Right cardiac atrium (tissue), 5 donors: ENCODE measurements around the gene GORASP1. TPM values are rescaled to one million over a fixed set of nuclear protein-coding genes. Genes with fewer than 3 reads are reported as not detected.

ENCODE experiments used
- ATAC-seq, 2 donors: fragments of 200-7000 bp; cut with Tn5 transposase; one replicate each; pipeline versions ENCODE4 v1.8.0 to v1.9.1; 2020; ENCODE audit warnings: moderate library complexity in 2 of 2, mild to moderate bottlenecking in 1 of 2
- DNase-seq, 3 donors: peaks; one replicate each; pipeline ENCODE4 v3.0.0-alpha.2; 2020
- H3K27ac ChIP-seq: one replicate; pipeline ENCODE4 v1.5.1; 2013; ENCODE audit warnings: mild to moderate bottlenecking, low read length, control low read depth, moderate library complexity
- H3K27me3 ChIP-seq: one replicate; pipeline ENCODE4 v1.6.1; 2013; ENCODE audit not compliant: control insufficient read depth, insufficient read depth
- H3K4me1 ChIP-seq: one replicate; pipeline ENCODE4 v1.6.1; 2013; ENCODE audit warnings: low read length; ENCODE audit not compliant: control insufficient read depth, insufficient read depth
- H3K4me3 ChIP-seq: one replicate; pipeline ENCODE4 v1.5.1; 2013; ENCODE audit warnings: low read length, control low read depth
- H3K9me3 ChIP-seq: one replicate; pipeline ENCODE4 v1.6.1; 2013; ENCODE audit warnings: low read length; ENCODE audit not compliant: control insufficient read depth
- WGBS: extraction: QIAGEN DNeasy Blood & Tissue Kit; methylation state at CpG from one replicate; pipeline ENCODE4 v1.1.7; 2013; 5-methylcytosine and 5-hydroxymethylcytosine counted together
- intact Hi-C, 4 donors: fragments of 100-400 bp; cut with DNase I; formaldehyde crosslinking; loops; one replicate each; pipeline versions ENCODE4 v1.11.0 to v1.14.0; 2022 to 2023
- polyA plus RNA-seq: library from polyadenylated mRNA; stranded (reverse); fragments of 200-250 nt; gene quantifications from one replicate; pipeline ENCODE4 v1.2.3, GENCODE V29; 2013
- total RNA-seq, 4 donors: library from RNA; stranded (reverse); fragmentation: NEBNext Ultra II Directional; extraction: Animal tissue kit (Norgen Biotek cat#: 25700); gene quantifications; one replicate each; pipeline ENCODE4 v1.2.1, GENCODE V29; 2021
- donor health status: healthy with polysubstance abuse.
- donor health status: DM: no; HTN: yes; CAD: no.
- donor health status: DM: no; HTN: no; CAD: no.
- donor health status: DM: no; HTN: yes; CAD: no; lungs with severe emphysema.
- donor health status: DM: yes; HTN: yes; CAD: no.

The GORASP1 gene
- total and polyA plus RNA-seq, 5 donors, result 26.3 to 53.4 (median 46.4) TPM

DNA sequence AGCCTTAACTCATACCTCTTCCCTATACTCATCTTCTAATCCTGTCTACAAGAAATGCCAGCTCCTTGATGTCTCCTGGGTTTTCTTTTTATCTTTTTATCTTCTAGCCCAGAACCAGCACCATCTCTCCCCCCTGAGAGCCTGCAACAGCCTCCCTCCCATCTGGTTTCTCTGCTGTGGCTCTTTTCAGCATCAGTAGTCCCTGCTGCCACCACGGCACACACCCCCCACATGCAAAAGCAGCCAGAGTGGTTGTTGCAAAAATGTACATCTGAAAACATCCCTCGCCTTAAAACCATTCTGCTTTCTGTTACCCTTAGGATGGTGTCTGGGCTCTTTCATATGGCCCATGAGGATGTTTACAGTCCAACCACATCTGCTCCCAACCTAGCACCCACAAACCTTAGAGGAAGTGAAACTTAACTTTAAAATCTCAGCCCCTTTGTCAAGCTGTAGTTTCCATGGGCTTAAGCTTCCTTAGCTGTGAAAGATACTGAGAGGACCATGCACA, 828 bp upstream of the GORASP1 start:
- Histone ChIP-seq H3K27ac (no peak overlapping the region), H3K27me3 (no peaks in the 10 kb centered on the region), H3K9me3 (no peaks in the 10 kb centered on the region), H3K4me1 (peaks cover 20% of the 10 kb centered on the region), H3K4me3 (peak overlapping the region; percentile 69)
- 53% methylated on average over 2 of the region's 2 CpGs for WGBS
- DNase-seq, result no peak
- ATAC-seq, result no peak
- intact Hi-C loops, result no loop called here

DNA sequence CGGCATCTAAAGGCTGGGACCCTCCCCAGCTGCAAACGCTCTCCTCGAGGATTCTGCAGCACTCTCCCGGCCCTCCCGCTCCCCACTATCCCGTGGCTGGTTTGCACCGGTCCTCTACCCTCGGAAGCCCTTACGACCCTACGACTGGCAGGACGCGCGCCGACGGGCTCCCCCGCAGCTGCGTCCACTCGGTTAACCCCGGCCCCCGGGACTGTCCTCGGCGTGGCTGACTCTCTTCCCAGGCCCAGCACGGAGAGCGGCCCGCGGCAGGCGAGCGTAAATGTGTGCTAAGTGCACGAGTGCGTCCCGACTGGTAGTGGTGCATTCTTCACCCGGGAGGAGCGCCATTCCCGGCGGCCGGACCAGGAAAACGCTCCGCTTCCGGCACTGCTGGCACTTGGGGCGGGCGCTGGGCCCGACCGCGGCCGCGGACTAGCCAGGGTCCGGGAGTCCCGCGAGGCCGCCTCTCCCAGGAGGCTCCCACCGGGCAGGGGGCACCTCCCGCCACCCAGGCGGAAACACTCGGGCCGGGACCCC, 508 bp downstream of the GORASP1 start:
- Histone ChIP-seq H3K4me1 (peaks cover 22% of the 10 kb centered on the region), H3K27me3 (no peaks in the 10 kb centered on the region), H3K4me3 (peak overlapping the region; percentile 69), H3K9me3 (no peaks in the 10 kb centered on the region), H3K27ac (peak overlapping the region; percentile 63)
- DNase-seq, result peak; percentile 73 to 87 (median 86)
- under 1% methylated on average over 55 of the region's 55 CpGs for WGBS
- peak; percentile 64 to 72 for ATAC-seq
- intact Hi-C loops, result no loop called here

DNA sequence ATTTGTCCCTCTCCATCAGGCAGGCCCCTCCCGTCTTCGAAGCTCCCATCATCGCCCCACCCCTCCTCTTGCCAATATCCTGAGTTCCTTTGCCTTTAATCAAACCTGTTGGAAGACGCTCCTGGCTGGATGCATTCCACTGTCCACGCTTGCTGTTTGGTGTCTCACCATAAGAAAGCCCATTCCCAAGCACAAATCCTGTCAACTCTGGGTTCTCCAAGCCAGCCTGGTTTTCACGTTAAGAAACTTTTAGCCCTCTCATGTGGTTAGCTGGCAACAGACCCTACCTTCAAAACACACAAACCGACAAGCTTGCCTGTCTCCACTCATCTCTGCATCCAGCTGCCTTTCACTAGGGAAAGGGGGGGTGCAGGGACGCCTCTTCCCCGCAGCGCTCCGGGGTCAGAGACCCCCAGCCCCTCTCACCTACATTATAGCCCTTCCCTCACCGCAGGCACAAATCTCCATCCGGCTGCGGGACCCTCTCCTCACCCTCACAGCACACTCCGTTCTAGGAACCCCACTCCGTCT, 1.1 kb downstream of the GORASP1 start:
- H3K4me1 ChIP-seq, result peaks cover 22% of the 10 kb centered on the region
- intact Hi-C loops, result no loop called here
- no peaks in the 10 kb centered on the region for H3K27me3 ChIP-seq
- H3K27ac ChIP-seq, result peak overlapping the region; percentile 63
- H3K9me3 ChIP-seq, result no peaks in the 10 kb centered on the region
- H3K4me3 ChIP-seq, result peak overlapping the region; percentile 69
- DNase-seq (no peak), ATAC-seq (peak in 1 of 2 donors; percentile 2)
- 6% methylated on average over 16 of the region's 16 CpGs for WGBS

DNA sequence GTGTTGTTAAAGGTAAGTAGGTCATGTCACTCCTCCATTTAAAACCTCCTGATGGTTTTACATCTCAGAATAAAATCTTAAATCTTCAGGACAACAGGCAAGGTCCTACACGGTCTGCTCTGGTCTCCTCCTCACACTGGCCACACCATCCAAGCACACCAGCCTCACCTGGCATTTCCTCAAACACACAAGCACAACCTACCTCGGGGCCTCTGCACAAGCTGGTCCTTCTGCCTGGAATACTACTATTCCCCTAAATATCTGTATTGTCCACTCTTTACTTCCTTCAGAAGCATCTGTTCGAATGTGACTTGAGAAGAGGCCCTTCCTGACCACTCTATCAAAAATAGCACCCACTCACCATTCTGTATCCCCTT, 1.8 kb downstream of the GORASP1 start:
- peaks cover 22% of the 10 kb centered on the region for H3K4me1 ChIP-seq
- H3K4me3 ChIP-seq, result no peak overlapping the region
- DNase-seq (no peak), ATAC-seq (no peak)
- no peaks in the 10 kb centered on the region for H3K27me3 ChIP-seq
- WGBS, result 72% methylated on average over 3 of the region's 3 CpGs
- intact Hi-C loops, result no loop called here
- H3K9me3 ChIP-seq, result no peaks in the 10 kb centered on the region
- H3K27ac ChIP-seq, result no peak overlapping the region

DNA sequence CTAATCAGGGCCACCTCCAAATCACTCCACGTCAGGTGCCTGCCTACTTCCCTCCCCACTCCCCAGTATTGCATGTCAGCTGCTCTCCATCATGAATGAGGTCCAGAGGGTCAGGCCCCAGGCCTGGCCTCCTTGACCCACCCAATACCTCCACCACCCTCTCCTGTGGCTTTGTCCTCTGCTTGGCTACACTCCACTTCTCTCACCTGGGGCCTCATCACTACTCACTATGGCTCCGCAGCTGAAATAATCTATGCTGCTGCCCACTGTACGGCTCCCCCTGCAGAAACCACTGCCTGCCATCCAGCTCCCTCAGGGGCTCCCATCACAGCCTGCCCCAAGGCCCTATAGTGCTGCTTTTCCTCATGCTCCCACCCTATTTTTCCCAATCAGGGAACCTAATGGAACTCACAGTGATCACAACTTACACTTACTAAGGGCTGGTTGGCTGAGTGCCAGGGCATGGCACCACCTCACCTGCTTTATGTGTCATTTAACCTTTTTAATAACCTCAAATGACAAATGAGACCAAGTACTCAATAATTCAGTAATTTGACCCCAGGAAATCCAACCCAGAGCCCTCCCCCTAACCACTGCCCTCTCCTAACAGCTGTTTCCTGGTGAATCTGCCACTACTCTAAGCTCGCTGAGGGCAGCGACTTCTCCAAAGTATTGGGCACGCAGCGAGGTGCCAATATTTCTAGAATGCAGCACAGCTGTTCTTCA, 2.3 kb downstream of the GORASP1 start:
- ATAC-seq (no peak), DNase-seq (no peak)
- no peaks in the 10 kb centered on the region for H3K9me3 ChIP-seq
- no peak overlapping the region for H3K27ac ChIP-seq
- intact Hi-C loops, result no loop called here
- H3K27me3 ChIP-seq, result no peaks in the 10 kb centered on the region
- no peak overlapping the region for H3K4me3 ChIP-seq
- WGBS, result 84% methylated on average over 7 of the region's 7 CpGs
- peaks cover 22% of the 10 kb centered on the region for H3K4me1 ChIP-seq

DNA sequence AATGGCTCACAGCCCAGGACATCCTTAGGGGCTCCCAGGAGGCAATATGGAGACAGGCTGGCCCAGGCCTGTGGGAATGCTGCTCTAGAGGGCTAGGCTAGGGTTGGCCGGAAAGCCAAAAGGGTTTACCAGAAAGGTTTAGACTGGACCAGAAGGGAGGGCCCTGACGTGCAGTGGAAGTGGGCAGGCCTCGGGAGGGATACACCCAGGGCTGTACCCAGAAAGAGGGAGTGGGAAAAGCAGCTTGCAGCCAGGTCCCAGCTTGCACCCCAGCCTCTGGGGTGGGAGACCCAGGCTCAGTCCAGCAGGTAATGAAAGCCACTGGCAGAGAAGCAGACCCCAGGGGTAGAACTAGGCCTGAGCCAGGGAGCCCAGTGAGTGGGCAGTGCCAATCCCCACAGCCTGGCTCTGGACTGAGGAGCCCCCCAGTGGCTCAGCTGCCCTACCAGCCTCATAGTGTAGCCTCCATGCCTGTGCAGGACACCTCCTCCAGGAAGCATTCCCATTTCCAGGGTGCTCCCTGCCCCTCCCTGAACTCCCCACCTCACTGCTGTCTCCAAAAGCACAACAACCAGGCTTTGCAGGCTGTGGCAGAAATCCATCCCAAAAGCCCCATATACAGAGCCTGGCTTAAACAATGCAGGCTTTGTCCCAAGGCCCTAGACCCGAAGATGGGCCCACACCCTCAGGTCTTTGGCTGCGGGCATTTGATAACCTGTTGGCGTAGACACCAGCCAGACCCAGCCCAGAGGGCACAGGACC, 3.5 kb downstream of the GORASP1 start:
- ATAC-seq (no peak), DNase-seq (no peak)
- WGBS, result 78% methylated on average over 6 of the region's 6 CpGs
- H3K27ac ChIP-seq, result no peak overlapping the region
- H3K4me3 ChIP-seq, result no peak overlapping the region
- intact Hi-C loops, result no loop called here
- no peaks in the 10 kb centered on the region for H3K27me3 ChIP-seq
- H3K9me3 ChIP-seq, result no peaks in the 10 kb centered on the region
- H3K4me1 ChIP-seq, result peaks cover 22% of the 10 kb centered on the region

DNA sequence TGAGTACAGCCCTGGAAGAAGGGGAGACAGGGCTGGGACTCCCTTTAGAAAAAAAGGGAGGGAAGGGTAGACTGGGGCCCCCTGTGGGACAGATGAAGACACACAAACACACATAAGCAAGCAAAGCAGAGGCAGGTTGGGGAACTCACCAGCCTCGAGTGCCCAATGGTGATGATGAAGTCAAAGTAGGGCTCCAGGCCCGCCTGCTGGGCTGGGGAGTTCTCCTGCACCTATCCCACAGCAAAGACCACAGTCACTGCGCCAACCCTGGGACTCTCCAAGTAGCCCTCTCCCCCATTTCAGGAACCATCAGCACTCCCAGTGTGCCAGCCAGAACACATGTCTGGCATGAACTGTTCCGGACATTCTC, 4.1 kb downstream of the GORASP1 start:
- intact Hi-C loops, result no loop called here
- H3K27ac ChIP-seq, result no peak overlapping the region
- no peak for ATAC-seq
- no peaks in the 10 kb centered on the region for H3K27me3 ChIP-seq
- peaks cover 22% of the 10 kb centered on the region for H3K4me1 ChIP-seq
- H3K4me3 ChIP-seq, result no peak overlapping the region
- 80% methylated on average over 4 of the region's 4 CpGs for WGBS
- no peak for DNase-seq
- no peaks in the 10 kb centered on the region for H3K9me3 ChIP-seq

DNA sequence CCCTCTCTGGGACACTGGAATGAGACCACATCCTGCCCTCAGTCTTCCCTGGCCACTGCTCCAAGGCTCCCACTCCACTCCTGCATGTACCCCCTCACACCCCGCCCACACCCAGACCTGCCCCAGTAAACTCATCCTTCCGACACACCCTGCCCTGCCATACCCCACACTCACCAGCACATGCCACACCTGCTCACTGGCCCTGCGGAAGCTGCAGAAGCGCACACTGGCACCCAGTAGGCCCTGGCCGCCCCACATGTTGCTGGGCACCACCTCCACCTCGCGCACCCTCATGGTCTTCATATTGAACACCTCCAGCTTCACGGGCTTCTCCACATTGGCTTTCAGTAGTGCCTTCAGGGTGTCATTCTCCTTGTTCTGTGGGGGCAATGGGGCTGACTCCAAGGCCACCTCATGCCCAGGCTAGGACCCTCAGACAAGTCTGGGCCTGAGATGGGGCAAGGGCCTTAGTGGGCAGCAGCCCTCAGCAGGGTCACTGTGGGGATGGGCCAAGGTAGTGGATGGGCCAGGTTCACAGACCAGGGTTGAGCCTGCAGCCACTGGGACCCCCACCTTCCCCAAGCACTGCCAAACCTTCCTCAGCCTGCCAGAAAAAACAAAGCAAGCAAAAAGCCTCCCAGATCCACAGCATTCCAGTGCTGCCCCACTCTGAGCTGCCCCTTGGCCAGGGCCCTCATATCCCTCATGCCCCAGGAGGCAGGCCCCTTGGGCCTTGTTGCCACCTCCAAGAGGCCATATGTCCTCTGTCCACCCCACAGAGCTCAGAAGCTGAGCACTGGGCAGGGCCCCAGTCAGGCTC, 4.7 kb downstream of the GORASP1 start:
- peaks cover 22% of the 10 kb centered on the region for H3K4me1 ChIP-seq
- 96% methylated on average over 8 of the region's 8 CpGs for WGBS
- H3K27me3 ChIP-seq, result no peaks in the 10 kb centered on the region
- H3K27ac ChIP-seq, result no peak overlapping the region
- DNase-seq, result no peak
- no peak overlapping the region for H3K4me3 ChIP-seq
- intact Hi-C loops, result no loop called here
- H3K9me3 ChIP-seq, result no peaks in the 10 kb centered on the region
- ATAC-seq, result no peak

DNA sequence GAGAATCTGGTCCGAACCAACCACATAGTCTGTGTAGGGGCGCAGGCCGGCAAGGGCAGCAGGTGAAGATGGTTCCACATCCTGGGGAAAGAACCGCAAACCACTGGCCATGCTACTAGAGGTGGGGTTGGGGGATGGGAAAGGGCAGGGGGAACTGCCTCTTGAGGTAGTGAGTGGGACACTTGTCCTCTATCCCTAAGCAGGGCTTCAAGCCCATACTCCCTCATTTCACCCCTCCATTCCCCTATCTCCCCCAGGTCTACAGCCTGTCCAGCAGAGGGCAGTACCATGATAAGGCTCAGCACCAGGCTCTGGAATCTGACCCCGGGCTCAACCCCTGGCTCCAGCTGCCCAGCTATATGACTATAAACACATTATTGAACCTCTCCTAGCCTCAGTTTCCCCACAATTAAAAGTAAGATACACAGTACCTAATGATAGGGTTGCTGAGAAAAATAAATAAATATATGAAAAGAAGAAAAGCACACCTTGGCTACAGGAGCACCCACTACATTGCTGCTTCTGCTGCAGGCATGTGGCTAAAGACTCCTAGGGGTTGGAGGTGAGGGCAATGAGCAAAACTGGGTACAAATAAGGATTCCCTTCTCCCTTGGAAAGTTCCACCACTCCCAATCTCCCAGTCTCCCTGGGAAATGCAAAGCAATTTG, 6.3 kb downstream of the GORASP1 start:
- Histone ChIP-seq H3K27me3 (no peaks in the 10 kb centered on the region), H3K4me3 (no peak overlapping the region), H3K9me3 (no peaks in the 10 kb centered on the region), H3K27ac (no peak overlapping the region), H3K4me1 (peaks cover 19% of the 10 kb centered on the region)
- DNase-seq, result no peak
- intact Hi-C loops, result no loop called here
- WGBS, result 87% methylated on average over 5 of the region's 5 CpGs
- ATAC-seq, result peak; percentile 30 to 40

DNA sequence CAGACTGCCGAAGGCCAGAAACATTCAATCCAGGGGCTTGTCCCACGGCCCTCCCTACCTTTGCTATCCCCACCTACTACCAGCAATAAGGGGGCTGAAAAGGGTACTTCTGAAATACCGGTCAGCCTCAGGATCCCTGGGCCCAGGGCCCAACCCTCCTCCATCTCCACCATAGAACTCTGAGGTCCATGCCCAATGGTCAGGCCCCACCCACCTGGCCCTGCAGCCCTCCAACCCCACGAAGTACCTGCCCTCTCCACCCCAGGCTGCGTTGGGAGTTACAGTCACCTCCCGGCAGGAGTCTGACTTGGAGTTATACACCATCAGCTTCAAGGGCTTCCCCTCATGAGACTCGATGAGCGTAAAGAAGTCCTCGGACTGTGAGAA, 6.9 kb downstream of the GORASP1 start:
- ATAC-seq, result no peak
- H3K27ac ChIP-seq, result no peak overlapping the region
- intact Hi-C loops, result no loop called here

More for the DNA sequence above, 6.9 kb downstream of the GORASP1 start:
- peak in 1 of 3 donors; percentile 31 for DNase-seq
- H3K27me3 ChIP-seq, result no peaks in the 10 kb centered on the region
- peaks cover 18% of the 10 kb centered on the region for H3K4me1 ChIP-seq
- H3K9me3 ChIP-seq, result no peaks in the 10 kb centered on the region
- no peak overlapping the region for H3K4me3 ChIP-seq
- WGBS, result 86% methylated on average over 9 of the region's 9 CpGs
